Fibroblast of upper back skin (primary cell): Measurements from ENCODE around the gene PKHD1.

Experiments
- DNase-seq: peaks from one replicate; pipeline ENCODE4 v3.0.0-alpha.2; 2013

PKHD1 gene

GRCh38 chr6:51777618-51778017 is 309.8 kb downstream of the PKHD1 start:
- no peak for DNase-seq

- DNase-seq: no peak
These were observed 311.2 kb downstream of the PKHD1 start for GRCh38 chr6:51775942-51776860.

GRCh38 chr6:51768087-51768486 is 319.3 kb downstream of the PKHD1 start:
- no peak for DNase-seq

- DNase-seq: no peak
These were observed 322.2 kb downstream of the PKHD1 start for GRCh38 chr6:51765230-51765629.

- DNase-seq: no peak
These were observed 333.8 kb downstream of the PKHD1 start for GRCh38 chr6:51753635-51754034.

- DNase-seq: no peak
These were observed 343.4 kb downstream of the PKHD1 start for GRCh38 chr6:51743999-51744398.

- no peak for DNase-seq
These were observed 346.8 kb downstream of the PKHD1 start for GRCh38 chr6:51740658-51741057.

GRCh38 chr6:51738614-51739013 is 348.8 kb downstream of the PKHD1 start:
- no peak for DNase-seq

- DNase-seq: no peak
These were observed 349.6 kb downstream of the PKHD1 start for GRCh38 chr6:51737580-51738360.

GRCh38 chr6:51725155-51725554 is 362.3 kb downstream of the PKHD1 start:
- DNase-seq: no peak

GRCh38 chr6:51720327-51720726 is 367.1 kb downstream of the PKHD1 start:
- DNase-seq: no peak

- DNase-seq: no peak
These were observed 368.1 kb downstream of the PKHD1 start for GRCh38 chr6:51719297-51719696.

GRCh38 chr6:51718533-51718932 is 368.9 kb downstream of the PKHD1 start:
- no peak for DNase-seq

GRCh38 chr6:51717477-51717876 is 369.9 kb downstream of the PKHD1 start:
- DNase-seq: no peak

- no peak for DNase-seq
These were observed 375.5 kb downstream of the PKHD1 start for GRCh38 chr6:51711876-51712275.

GRCh38 chr6:51706086-51706485 is 381.3 kb downstream of the PKHD1 start:
- no peak for DNase-seq

- no peak for DNase-seq
These were observed 382.4 kb downstream of the PKHD1 start for GRCh38 chr6:51704932-51705540.

GRCh38 chr6:51702851-51703250 is 384.6 kb downstream of the PKHD1 start:
- DNase-seq: no peak

- DNase-seq: no peak
These were observed 402.8 kb downstream of the PKHD1 start for GRCh38 chr6:51684603-51685002.

GRCh38 chr6:51684038-51684437 is 403.4 kb downstream of the PKHD1 start:
- no peak for DNase-seq

GRCh38 chr6:51678905-51679620 is 408.4 kb downstream of the PKHD1 start:
- DNase-seq: no peak

- no peak for DNase-seq
These were observed 409.1 kb downstream of the PKHD1 start for GRCh38 chr6:51678274-51678673.

- no peak for DNase-seq
These were observed 411.5 kb downstream of the PKHD1 start for GRCh38 chr6:51675922-51676275.
